GM12878 (cell line): ENCODE results near the gene OR6C70. TPM values are rescaled to one million over a fixed set of nuclear protein-coding genes. Genes with fewer than 3 reads are reported as not detected.
"Not testable (repeated sequence)": the region's sequence is repeated elsewhere in the genome, so short reads cannot be mapped to it uniquely, and the experiment has no call there.

Experiments
- ATAC-seq: fragments of 200-7000 bp; cut with Tn5 transposase; 3 replicates; pipeline ENCODE4 v1.9.1; 2020; ENCODE audit warnings: mild to moderate bottlenecking, moderate library complexity
- BruUV-seq: library from RNA; stranded (reverse); fragments of 400-500 nt; replicated peaks from 2 replicates; lab custom pipeline; 2021; lab: Mats Ljungman, UMichigan
- CTCF ChIA-PET: fragments of 300-600 bp; sonication (Branson Sonifier 250); formaldehyde crosslinking; extraction: SDS; loops from one replicate; lab custom pipeline; 2021; ENCODE audit warnings: inconsistent platforms; lab: Yijun Ruan, JAX
- POLR2A ChIA-PET: fragments of 350-600 bp; formaldehyde crosslinking; extraction: SDS; loops from one replicate; lab custom pipeline; 2021; ENCODE audit warnings: inconsistent platforms; lab: Charles Lee
- RAD21 ChIA-PET: fragments of 300-600 bp; sonication (Branson Sonifier 250); formaldehyde crosslinking; loops from one replicate; lab custom pipeline; 2023; ENCODE audit warnings: antibody characterized with exemption; ENCODE audit not compliant: unreplicated experiment; lab: Charles Lee
- SMC1A ChIA-PET: fragments of 300-600 bp; sonication (Branson Sonifier 250); formaldehyde crosslinking; loops from one replicate; lab custom pipeline; 2023; ENCODE audit not compliant: unreplicated experiment, uncharacterized antibody; lab: Charles Lee
- DNase-seq: peaks from one replicate; pipeline ENCODE4 v3.0.0-alpha.2; 2011; ENCODE audit warnings: low read depth, low spot score
- FAIRE-seq: peaks from 3 replicates; lab custom pipeline; 2011; peaks lifted over from hg19 to GRCh38; lab: Jason Lieb, UNC
- H2AFZ ChIP-seq: 2 replicates; pipeline ENCODE4 v1.6.0; 2011; ENCODE audit warnings: low read depth, low read length, control low read depth; ENCODE audit not compliant: control insufficient read depth
- H3K27ac ChIP-seq: 2 replicates; pipeline ENCODE4 v1.5.1; 2011; ENCODE audit warnings: control low read depth; ENCODE audit not compliant: control insufficient read depth, insufficient read depth
- H3K27me3 ChIP-seq, 2 experiments: replicated peaks in 1 of 2; 2 replicates each; pipeline versions ENCODE4 v1.6.0 to v1.6.1; 2011; ENCODE audit warnings: low read length in 1 of 2; ENCODE audit not compliant: control insufficient read depth in 2 of 2, insufficient read depth in 2 of 2
- H3K36me3 ChIP-seq, 2 experiments: 2 replicates each; pipeline ENCODE4 v1.5.1; 2011; ENCODE audit warnings: low read length in 1 of 2; ENCODE audit not compliant: control insufficient read depth in 2 of 2, insufficient read depth in 2 of 2
- H3K4me1 ChIP-seq: 2 replicates; pipeline ENCODE4 v1.6.1; 2011; ENCODE audit warnings: mild to moderate bottlenecking, low read length, moderate library complexity, mixed read lengths; ENCODE audit not compliant: control insufficient read depth, insufficient read depth
- H3K4me2 ChIP-seq: 2 replicates; pipeline ENCODE4 v1.6.0; 2011; ENCODE audit warnings: control low read depth; ENCODE audit not compliant: control insufficient read depth, insufficient read depth
- H3K4me3 ChIP-seq: fragments of 200-600 bp; sonication (generic); 2 replicates; pipeline ENCODE4 v1.5.1; 2016
- H3K79me2 ChIP-seq: 2 replicates; pipeline ENCODE4 v1.6.0; 2011; ENCODE audit warnings: low read length; ENCODE audit not compliant: control insufficient read depth, insufficient read depth
- H3K9ac ChIP-seq: 2 replicates; pipeline ENCODE4 v1.8.0; 2011; ENCODE audit warnings: low read length, control low read depth, mixed read lengths; ENCODE audit not compliant: control insufficient read depth, insufficient read depth
- H3K9me3 ChIP-seq: replicated peaks from 3 replicates; pipeline ENCODE4 v1.5.1; 2011; ENCODE audit warnings: mild to moderate bottlenecking, low read length; ENCODE audit not compliant: control insufficient read depth, insufficient read depth
- H4K20me1 ChIP-seq: 2 replicates; pipeline ENCODE4 v1.6.0; 2011; ENCODE audit not compliant: control insufficient read depth, insufficient read depth
- BHLHE40 ChIP-seq, 2 experiments: fragments of 450-650 bp in 1 of 2; IDR thresholded peaks; 2 replicates each; pipeline ENCODE4 v1.6.1; 2011 to 2017; ENCODE audit warnings: low read depth in 2 of 2, borderline replicate concordance in 1 of 2, improper control_type of control experiment in 1 of 2, low read length in 1 of 2, mild to moderate bottlenecking in 1 of 2
- NFIC ChIP-seq: IDR thresholded peaks from 2 replicates; pipeline ENCODE4 v1.6.1; 2012; ENCODE audit warnings: low read depth, mild to moderate bottlenecking, inconsistent platforms, low read length, moderate library complexity
- RFX5 ChIP-seq: IDR thresholded peaks from 2 replicates; pipeline ENCODE4 v1.6.1; 2011; ENCODE audit warnings: low read depth, low read length, improper control_type of control experiment
- ZNF207 ChIP-seq: fragments of 450-650 bp; IDR thresholded peaks from 2 replicates; pipeline ENCODE4 v1.6.1; 2014; ENCODE audit warnings: antibody characterized with exemption, mild to moderate bottlenecking, borderline replicate concordance
- WGBS: methylation state at CpG from one replicate; pipeline ENCODE4 v1.1.6; 2016; ENCODE audit warnings: low lambda C conversion rate; ENCODE audit not compliant: insufficient replicate concordance, insufficient coverage; ENCODE audit errors: missing lambda C conversion rate; 5-methylcytosine and 5-hydroxymethylcytosine counted together
- in situ Hi-C: fragments of 300-500 bp; cut with MboI; formaldehyde crosslinking; loops from 9 replicates; pipeline ENCODE4 v1.14.3; 2018; ENCODE audit warnings: mixed read lengths
- intact Hi-C: fragments of 100-400 bp; cut with micrococcal nuclease; formaldehyde crosslinking; loops from one replicate; pipeline ENCODE4 v1.14.2; 2022; ENCODE audit not compliant: unreplicated experiment
- polyA plus RNA-seq, 11 experiments: library from polyadenylated mRNA; depleted of rRNA in 4 of 11; unstranded in 6 of 11; stranded (reverse) in 5 of 11; fragments of >200 nt; fragmentation: Nextera tagmentation in 4 of 11; fragmentation: Illumina TruSeq in 1 of 11; extraction: Ambion mirVana in 4 of 11; extraction: Trizol in 1 of 11; gene quantifications; 1 replicate in 1 of 11; 2 replicates in 10 of 11; pipeline versions ENCODE4 v1.2.1 to v1.2.3, GENCODE V29; 2011 to 2016; ENCODE audit warnings: inconsistent platforms in 2 of 11, missing spikeins in 2 of 11, low read depth in 1 of 11
- total RNA-seq, 4 experiments: library from RNA; depleted of rRNA in 3 of 4; stranded (reverse); fragments of >200 nt in 3 of 4; fragmentation: Illumina TruSeq in 1 of 4; extraction: Trizol in 1 of 4; gene quantifications; 2 replicates each; pipeline versions ENCODE4 v1.2.1 to v1.2.3, GENCODE V29; 2013 to 2021

Gene OR6C70
- total and polyA plus RNA-seq, 10 of the 15 experiments (the other 5 are each of a cell fraction or from before 2014, with no cell fraction given) = not detected

DNA sequence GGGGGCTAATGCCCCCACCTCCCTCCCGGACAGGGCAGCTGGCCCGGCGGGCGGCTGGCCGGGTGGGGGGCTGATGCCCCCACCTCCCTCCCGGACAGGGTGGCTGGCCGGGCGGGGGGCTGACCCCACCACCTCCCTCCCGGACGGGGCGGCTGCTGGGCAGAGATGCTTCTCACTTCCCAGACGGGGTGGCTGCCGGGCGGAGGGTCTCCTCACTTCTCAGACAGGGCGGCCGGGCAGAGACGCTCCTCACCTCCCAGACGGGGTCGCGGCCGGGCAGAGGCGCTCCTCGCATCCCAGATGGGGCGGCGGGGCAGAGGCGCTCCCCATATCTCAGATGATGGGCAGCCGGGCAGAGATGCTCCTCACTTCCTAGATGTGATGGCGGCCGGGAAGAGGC lies 9.2 kb upstream of the OR6C70 start:
- FAIRE-seq, H3K9ac ChIP-seq, SMC1A ChIA-PET, BruUV-seq, ATAC-seq, H3K4me3 ChIP-seq, POLR2A ChIA-PET, CTCF ChIA-PET, H3K36me3 ChIP-seq, RAD21 ChIA-PET, H3K79me2 ChIP-seq, H4K20me1 ChIP-seq, H3K27ac ChIP-seq, H3K27me3 ChIP-seq, H3K4me2 ChIP-seq, intact Hi-C loops, in situ Hi-C loops, H3K9me3 ChIP-seq, H3K4me1 ChIP-seq, DNase-seq, H2AFZ ChIP-seq: not testable (repeated sequence)
- 73% methylated on average over 11 of the region's 29 CpGs for WGBS

- H3K79me2 ChIP-seq = no peaks in the 10 kb centered on the region
- in situ Hi-C loops = no loop called here
- WGBS = 0% methylated on average over 1 of the region's 1 CpG
- TF ChIP-seq NFIC (no peak), BHLHE40 (IDR thresholded peaks at IDR 0.05; ENCODE audit: borderline replicate concordance in 1 of 2, low read depth in 2 of 2, low read length in 1 of 2) (no peak), ZNF207 (no peak), RFX5 (no peak)
- H3K27ac ChIP-seq = no peak overlapping the region
- RAD21 ChIA-PET = no interaction called here
- H4K20me1 ChIP-seq = no peaks in the 10 kb centered on the region
- H3K4me2 ChIP-seq = no peak overlapping the region
- no TSS peak for BruUV-seq
- H3K9ac ChIP-seq = no peak overlapping the region
- H3K4me3 ChIP-seq = no peak overlapping the region
- ATAC-seq (no peak), DNase-seq (no peak), FAIRE-seq (no peak)
- SMC1A ChIA-PET = no interaction called here
- intact Hi-C loops = no loop called here
- H3K9me3 ChIP-seq = no peaks in the 10 kb centered on the region
- H3K36me3 ChIP-seq = no peaks in the 10 kb centered on the region
- CTCF ChIA-PET = interaction anchor here (0.6 kb wide), 1 partner anchor 1639 kb away, joined by 3 read pairs; the partner anchor contains the start of gene STAT6
- POLR2A ChIA-PET = no interaction called here
- H3K27me3 ChIP-seq = no peaks in the 10 kb centered on the region
- H2AFZ ChIP-seq = no peak overlapping the region
- H3K4me1 ChIP-seq = peaks cover 6% of the 10 kb centered on the region; the same call in 1 of the 2 replicates
Measured at GRCh38 chr12:55472264-55472663, 2.3 kb upstream of the OR6C70 start.
